ENCODE measurements around the gene SCRT2.

The SCRT2 gene

DNA sequence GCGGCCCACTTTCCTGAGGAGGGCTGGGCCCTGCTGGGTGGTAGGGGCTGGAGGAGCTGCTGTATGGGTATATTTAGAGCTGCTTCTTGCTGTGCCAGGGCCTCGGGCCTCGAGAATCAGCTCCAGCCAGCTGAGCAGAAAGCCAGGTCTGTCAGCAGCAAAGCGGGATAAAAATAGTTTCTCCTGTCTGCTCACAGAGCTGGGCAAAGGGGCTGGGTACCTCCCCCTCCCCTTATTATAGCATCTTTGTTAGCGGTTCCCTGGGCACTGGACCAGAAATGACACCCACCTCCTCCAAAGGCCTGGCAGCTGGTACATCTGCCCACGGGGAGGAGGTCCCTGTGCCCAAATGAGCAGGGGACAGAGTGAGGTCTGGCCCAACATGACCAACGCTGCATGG, 6.0 kb downstream of the SCRT2 start:
- H3K27ac ChIP-seq = no peak overlapping the region
- TF ChIP-seq ZFX (IDR thresholded peaks at IDR 0.05; ENCODE audit: borderline replicate concordance) = no peak
- TF ChIP-seq, protein P1, sequence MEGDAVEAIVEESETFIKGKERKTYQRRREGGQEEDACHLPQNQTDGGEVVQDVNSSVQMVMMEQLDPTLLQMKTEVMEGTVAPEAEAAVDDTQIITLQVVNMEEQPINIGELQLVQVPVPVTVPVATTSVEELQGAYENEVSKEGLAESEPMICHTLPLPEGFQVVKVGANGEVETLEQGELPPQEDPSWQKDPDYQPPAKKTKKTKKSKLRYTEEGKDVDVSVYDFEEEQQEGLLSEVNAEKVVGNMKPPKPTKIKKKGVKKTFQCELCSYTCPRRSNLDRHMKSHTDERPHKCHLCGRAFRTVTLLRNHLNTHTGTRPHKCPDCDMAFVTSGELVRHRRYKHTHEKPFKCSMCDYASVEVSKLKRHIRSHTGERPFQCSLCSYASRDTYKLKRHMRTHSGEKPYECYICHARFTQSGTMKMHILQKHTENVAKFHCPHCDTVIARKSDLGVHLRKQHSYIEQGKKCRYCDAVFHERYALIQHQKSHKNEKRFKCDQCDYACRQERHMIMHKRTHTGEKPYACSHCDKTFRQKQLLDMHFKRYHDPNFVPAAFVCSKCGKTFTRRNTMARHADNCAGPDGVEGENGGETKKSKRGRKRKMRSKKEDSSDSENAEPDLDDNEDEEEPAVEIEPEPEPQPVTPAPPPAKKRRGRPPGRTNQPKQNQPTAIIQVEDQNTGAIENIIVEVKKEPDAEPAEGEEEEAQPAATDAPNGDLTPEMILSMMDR (IDR thresholded peaks at IDR 0.05) = no peak

DNA sequence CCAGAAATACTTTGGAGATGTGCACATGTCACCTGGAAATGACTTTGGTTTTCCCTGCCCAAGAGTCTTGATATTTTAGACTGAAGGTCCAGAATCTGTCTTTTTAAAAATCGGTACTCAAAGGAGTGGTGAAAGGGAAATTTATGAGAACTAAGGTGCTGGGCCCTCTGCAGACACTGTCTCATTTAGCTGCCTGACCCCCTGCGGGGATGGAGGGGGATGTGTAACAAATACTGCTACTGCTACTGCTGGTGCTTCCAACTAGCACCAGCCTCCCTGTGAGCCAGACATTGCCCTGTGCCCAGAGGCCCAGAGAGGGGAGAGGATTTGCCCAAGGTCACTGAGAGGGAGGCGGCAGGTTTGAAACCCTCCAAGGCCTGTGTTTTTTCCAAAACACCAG, 7.0 kb downstream of the SCRT2 start:
- no peak overlapping the region for H3K27ac ChIP-seq
- no peak for TF ChIP-seq ZFX (IDR thresholded peaks at IDR 0.05; ENCODE audit: borderline replicate concordance)
- TF ChIP-seq, protein P1 (IDR thresholded peaks at IDR 0.05) = no peak

DNA sequence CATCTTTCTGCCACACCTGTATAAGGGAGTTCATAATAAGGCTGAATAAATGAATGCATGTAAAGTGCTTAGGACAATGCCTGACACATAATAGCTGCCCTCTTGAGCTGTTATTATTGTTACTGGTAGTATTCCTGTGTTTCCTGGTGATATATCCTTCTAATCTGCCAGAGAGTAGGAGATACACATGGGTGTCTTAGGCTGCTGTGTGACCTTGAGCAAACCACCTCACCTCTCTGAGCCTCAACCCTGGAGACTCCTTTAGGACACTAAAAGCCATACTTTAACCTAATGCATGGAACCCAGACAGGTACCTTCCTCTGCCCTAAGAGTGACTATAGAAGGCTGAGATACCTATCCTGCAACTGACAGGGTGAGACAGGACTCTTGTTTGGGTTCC, 7.6 kb downstream of the SCRT2 start:
- no peak overlapping the region for H3K27ac ChIP-seq
- no peak for TF ChIP-seq ZFX (IDR thresholded peaks at IDR 0.05; ENCODE audit: borderline replicate concordance)
- TF ChIP-seq, protein P1 (IDR thresholded peaks at IDR 0.05) = no peak

DNA sequence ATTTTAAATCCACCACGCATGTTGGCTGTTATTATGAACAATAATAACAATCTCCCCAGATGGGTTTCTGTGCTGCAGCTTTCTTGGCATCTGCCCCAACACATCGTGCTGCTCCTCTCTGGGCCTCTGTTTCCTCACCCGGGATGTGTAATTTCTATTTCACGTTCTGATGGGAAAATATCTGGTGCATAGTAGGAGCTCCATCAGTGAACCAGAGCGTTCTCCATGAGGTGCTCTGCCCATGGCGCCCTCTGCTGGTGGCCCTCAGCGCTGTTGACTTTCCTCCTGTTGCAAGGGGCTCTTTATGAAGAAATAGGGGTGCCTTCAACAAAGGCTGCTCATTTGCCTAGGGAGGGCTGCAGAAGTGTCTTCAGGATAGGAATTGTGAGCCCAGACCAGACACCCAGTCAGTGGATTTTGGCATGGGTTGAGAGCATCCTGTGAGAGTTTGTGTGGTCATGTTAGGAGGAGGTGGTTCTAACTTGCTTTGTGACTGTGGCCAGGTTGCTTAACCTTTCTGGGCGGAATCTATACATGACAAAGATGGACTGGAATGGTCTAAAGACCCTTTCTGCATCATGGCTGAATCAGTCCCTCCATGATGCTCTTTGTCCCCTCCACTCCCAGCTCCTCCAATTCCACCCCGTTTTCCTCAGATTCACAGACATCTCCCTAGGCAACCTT, 8.1 kb downstream of the SCRT2 start:
- H3K27ac ChIP-seq = no peak overlapping the region
- no peak for TF ChIP-seq ZFX (IDR thresholded peaks at IDR 0.05; ENCODE audit: borderline replicate concordance)
- TF ChIP-seq, protein P1 (IDR thresholded peaks at IDR 0.05) = peak; percentile 97

DNA sequence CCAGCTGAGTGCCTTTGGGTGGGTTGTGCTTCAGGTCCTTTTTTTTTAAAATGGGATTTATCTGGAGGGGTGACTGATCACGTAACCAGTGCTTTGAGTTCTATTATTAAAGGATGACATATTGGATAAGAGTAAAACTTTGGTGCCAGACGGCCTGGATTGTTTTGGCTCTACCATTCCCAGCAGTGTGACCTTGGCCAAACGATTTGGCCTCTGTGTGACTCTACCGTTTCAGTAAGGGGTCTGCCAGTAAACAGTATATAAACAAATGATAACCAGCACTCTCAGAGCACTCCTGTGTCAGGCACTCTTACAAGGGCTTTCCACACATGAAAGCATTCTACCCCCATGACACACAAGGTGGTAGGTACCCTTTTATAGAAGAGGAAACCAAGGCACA, 8.7 kb downstream of the SCRT2 start:
- no peak for TF ChIP-seq ZFX (IDR thresholded peaks at IDR 0.05; ENCODE audit: borderline replicate concordance)
- TF ChIP-seq, protein P1 (IDR thresholded peaks at IDR 0.05) = no peak

DNA sequence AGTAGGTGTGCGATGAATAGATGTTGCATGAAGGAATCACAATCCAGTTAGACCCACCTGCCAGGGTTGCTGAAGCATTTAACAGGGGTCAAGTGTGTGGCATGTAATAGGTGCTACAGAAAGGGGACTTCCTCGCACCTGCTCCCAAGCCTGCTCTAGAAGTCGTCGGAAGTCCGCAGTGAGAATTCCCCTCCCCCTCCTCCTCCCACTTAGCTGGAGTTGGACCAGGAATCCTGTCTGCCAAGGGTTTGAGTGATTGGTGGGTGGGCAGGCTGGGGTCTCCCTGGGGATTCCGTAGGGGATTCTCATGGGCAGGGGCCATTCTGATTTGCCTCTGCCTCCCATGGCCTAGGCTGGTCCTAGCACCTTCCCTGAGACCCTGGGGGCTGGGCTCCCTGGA, 10.3 kb downstream of the SCRT2 start:
- TF ChIP-seq, protein P1 (IDR thresholded peaks at IDR 0.05) = no peak
- no peak for TF ChIP-seq ZFX (IDR thresholded peaks at IDR 0.05; ENCODE audit: borderline replicate concordance)
- no peak overlapping the region for H3K27ac ChIP-seq

More for the DNA sequence above, 8.7 kb downstream of the SCRT2 start:
- no peak overlapping the region for H3K27ac ChIP-seq

DNA sequence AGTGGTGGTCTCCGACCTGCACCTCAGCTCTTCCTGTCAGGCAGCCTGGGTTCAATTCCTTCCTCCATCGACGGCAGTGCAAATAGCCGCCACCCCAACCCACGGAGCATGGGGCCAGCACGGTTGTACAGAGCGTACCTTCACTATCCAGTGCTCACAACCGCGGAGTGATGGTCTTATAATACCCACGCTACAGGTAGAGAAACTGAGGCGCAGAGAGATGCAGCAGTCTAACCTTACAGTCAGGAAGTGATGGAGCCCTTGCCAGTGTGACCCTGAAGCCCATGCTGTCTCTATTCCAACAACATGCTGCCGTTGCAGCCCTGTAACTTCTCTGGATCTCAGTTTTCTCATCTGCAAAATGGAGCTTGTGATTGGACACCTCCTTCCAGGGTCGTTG, 11.0 kb downstream of the SCRT2 start:
- no peak overlapping the region for H3K27ac ChIP-seq
- TF ChIP-seq ZFX (IDR thresholded peaks at IDR 0.05; ENCODE audit: borderline replicate concordance) = no peak
- TF ChIP-seq, protein P1 (IDR thresholded peaks at IDR 0.05) = no peak

Data from 22Rv1 (cell line).